ENCODE results near the gene SNX20.

Gene SNX20, protein sequence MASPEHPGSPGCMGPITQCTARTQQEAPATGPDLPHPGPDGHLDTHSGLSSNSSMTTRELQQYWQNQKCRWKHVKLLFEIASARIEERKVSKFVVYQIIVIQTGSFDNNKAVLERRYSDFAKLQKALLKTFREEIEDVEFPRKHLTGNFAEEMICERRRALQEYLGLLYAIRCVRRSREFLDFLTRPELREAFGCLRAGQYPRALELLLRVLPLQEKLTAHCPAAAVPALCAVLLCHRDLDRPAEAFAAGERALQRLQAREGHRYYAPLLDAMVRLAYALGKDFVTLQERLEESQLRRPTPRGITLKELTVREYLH

DNA sequence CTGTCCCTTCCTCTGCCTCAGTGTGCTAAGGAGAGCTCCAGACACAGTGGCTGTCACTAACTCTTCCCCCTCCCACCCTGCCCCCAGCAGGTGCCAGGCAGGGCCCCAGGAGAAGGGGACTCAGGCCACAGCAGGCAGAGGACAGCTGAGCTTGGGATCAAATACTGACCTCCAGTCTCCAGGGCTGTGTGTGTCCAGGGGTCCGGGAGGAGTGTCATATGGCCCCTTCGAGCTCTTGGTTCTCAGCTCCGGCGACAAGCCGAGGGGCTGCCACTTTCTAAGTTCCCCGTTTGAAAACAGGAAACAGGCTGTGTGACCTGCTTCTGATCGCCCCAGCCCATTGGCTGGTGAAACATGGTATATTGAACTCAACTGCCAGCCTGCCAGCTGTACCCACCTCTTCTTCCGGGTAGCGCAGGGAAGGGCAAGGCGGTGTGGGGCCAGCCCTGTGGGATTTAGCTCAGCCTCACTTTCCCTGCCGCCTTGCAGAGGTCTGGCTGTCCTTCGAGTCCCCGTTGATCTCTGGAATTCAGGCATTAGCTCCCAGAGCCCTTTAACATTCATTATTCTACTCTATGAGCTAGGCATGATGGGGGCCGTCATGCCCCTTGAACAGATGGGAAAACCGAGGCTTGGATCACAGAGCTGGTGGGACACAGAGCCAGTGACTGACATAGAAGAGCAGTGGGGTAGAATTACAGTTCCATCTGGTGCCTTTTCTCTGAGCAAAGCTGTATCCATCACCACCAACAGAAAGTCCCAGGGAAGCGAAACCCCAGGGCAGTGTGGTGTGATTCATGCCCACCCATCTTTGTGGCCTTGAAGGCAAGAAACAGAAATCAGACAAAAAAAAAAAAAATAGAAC lies at the start of gene SNX20:
SNX20 (minus strand) TSS at position 292 of the 865 bp plus-strand sequence. CDS start 3,786 bp downstream, outside the sequence.
- DNase-seq (ENCODE audit: low read depth), result peak; percentile 90
- H3K4me3 ChIP-seq (ENCODE audit: low read depth, low read length), result peak within 1 kb of the TSS; percentile 84
- TF ChIP-seq MYC (IDR thresholded peaks at IDR 0.05; ENCODE audit: low read depth, low read length) (peak; percentile 45; the same call in 1 of the 2 replicates), POLR2A (IDR thresholded peaks at IDR 0.05; ENCODE audit: extremely low read depth, insufficient read length) (peak; percentile 54)
- TF ChIP-seq, protein P1, sequence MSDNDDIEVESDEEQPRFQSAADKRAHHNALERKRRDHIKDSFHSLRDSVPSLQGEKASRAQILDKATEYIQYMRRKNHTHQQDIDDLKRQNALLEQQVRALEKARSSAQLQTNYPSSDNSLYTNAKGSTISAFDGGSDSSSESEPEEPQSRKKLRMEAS (IDR thresholded peaks at IDR 0.05; ENCODE audit: low read depth, low read length), result peak; percentile 67
- TF ChIP-seq, protein P2, sequence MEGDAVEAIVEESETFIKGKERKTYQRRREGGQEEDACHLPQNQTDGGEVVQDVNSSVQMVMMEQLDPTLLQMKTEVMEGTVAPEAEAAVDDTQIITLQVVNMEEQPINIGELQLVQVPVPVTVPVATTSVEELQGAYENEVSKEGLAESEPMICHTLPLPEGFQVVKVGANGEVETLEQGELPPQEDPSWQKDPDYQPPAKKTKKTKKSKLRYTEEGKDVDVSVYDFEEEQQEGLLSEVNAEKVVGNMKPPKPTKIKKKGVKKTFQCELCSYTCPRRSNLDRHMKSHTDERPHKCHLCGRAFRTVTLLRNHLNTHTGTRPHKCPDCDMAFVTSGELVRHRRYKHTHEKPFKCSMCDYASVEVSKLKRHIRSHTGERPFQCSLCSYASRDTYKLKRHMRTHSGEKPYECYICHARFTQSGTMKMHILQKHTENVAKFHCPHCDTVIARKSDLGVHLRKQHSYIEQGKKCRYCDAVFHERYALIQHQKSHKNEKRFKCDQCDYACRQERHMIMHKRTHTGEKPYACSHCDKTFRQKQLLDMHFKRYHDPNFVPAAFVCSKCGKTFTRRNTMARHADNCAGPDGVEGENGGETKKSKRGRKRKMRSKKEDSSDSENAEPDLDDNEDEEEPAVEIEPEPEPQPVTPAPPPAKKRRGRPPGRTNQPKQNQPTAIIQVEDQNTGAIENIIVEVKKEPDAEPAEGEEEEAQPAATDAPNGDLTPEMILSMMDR (IDR thresholded peaks at IDR 0.05; ENCODE audit: low read depth, low read length), result no peak

DNA sequence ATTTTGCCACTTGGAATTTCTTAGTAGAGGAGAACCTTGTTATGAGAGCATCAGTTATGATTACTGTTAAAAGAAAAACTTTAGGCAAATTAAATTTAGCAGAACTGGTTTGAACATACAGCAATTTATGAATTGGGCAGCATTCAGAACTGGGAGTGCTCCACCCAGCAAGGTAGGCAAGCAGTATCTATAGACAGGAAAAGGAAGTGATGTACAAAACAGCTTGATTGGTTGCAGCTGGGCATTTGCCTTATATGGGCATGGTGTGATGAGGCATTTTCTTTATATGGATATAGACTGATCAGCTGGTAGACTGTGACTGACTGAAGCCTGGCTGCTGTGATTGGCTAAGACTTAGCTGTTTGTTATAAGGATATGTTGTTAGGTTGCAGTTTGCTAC lies 43.2 kb upstream of the SNX20 start:
- peak; percentile 35 for DNase-seq (ENCODE audit: low read depth)
- no peak overlapping the region for H3K4me3 ChIP-seq (ENCODE audit: low read depth, low read length)
- TF ChIP-seq, protein P1 (IDR thresholded peaks at IDR 0.05; ENCODE audit: low read depth, low read length), result no peak
- TF ChIP-seq MYC (IDR thresholded peaks at IDR 0.05; ENCODE audit: low read depth, low read length), result no peak
- no peak for TF ChIP-seq POLR2A (IDR thresholded peaks at IDR 0.05; ENCODE audit: extremely low read depth, insufficient read length)
- TF ChIP-seq, protein P2 (IDR thresholded peaks at IDR 0.05; ENCODE audit: low read depth, low read length), result no peak

DNA sequence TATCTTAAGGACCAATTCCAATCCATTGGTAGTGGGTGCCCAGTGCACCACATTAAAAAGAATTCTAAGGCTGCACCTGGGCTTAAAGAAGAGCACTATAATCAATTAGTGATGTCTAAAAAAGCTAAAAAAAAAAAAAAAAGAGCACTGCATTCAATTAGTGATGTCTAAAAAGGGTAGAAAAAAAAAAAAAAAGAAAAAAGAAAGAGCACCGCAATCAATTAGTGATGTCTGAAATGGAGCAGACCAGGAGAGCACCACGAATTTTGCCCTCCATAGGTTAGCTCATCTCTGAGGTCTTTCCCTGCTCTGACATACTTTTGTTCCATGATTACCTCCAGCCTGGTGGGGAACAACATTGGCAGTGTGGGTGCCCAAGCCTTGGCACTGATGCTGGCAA lies 41.8 kb upstream of the SNX20 start:
- H3K4me3 ChIP-seq (ENCODE audit: low read depth, low read length), result no peak overlapping the region
- no peak for DNase-seq (ENCODE audit: low read depth)
- TF ChIP-seq MYC (IDR thresholded peaks at IDR 0.05; ENCODE audit: low read depth, low read length), result no peak
- TF ChIP-seq POLR2A (IDR thresholded peaks at IDR 0.05; ENCODE audit: extremely low read depth, insufficient read length), result no peak
- TF ChIP-seq, protein P1 (IDR thresholded peaks at IDR 0.05; ENCODE audit: low read depth, low read length), result no peak
- TF ChIP-seq, protein P2 (IDR thresholded peaks at IDR 0.05; ENCODE audit: low read depth, low read length), result no peak

DNA sequence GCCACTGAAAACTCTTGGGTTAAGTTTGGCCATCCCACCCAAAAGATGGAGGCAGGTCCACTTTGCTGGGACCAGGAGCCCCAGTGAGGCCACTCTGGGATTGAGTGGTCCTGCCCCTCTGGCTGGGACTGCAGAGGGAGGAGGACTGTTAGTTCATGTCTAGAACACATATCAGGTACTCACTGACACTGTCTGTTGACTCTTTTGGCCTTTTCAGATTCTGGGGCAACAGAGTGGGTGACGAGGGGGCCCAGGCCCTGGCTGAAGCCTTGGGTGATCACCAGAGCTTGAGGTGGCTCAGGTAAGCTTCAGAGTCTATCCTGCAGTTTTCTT lies 41.3 kb upstream of the SNX20 start:
- DNase-seq (ENCODE audit: low read depth), result no peak
- H3K4me3 ChIP-seq (ENCODE audit: low read depth, low read length), result no peak overlapping the region
- TF ChIP-seq MYC (IDR thresholded peaks at IDR 0.05; ENCODE audit: low read depth, low read length) (no peak), POLR2A (IDR thresholded peaks at IDR 0.05; ENCODE audit: extremely low read depth, insufficient read length) (no peak)
- TF ChIP-seq, protein P2 (IDR thresholded peaks at IDR 0.05; ENCODE audit: low read depth, low read length), result no peak
- TF ChIP-seq, protein P1 (IDR thresholded peaks at IDR 0.05; ENCODE audit: low read depth, low read length), result no peak

DNA sequence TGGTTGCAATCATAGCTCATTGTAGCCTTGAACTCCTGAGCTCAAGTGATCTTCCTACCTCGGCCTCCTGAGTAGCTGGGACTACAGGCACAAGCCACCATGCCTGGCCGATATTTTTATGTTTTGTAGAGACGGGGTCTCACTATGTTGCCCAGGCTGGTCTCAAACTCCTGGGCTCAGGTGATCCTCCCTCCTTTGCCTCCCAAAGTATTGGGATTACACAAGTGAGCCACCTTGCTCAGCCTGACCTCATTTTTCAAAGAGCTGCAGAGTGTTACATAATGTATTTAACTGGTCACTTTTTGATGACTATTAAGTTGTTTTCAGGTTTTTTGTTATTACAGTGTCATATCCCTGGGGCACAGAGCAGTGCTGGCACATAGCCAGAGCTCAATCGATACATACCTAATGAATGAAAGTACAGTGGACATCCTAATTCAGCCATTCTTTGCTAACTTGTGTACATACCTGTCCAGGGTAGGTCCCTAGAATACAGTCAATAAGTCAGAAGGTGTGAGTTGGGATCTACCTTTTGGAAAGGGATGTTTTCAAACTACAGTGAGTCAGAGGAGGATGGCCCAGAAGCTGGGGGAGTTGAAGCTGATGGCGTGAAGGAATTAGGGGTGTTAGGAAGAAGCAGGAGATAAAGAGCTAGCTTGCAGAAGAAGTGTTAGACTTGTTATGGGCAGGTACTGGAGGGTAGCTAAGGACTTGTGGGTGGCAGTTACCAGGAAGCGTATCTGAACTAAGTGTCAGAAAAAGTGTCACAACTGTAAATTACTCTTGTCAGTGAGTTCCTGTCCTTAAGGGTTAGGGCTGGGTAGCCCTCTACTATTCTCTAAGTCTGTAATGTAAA lies 40.7 kb upstream of the SNX20 start:
- TF ChIP-seq, protein P2 (IDR thresholded peaks at IDR 0.05; ENCODE audit: low read depth, low read length), result no peak
- H3K4me3 ChIP-seq (ENCODE audit: low read depth, low read length), result no peak overlapping the region
- DNase-seq (ENCODE audit: low read depth), result no peak

All from NB4 (cell line).